ENCODE results near the gene SPAG9.

- TF ChIP-seq POLR2A (IDR thresholded peaks at IDR 0.05) (no peak), POLR2AphosphoS5 (IDR thresholded peaks at IDR 0.05) (no peak)
Observed at GRCh38 chr17:50938821-50939541, 181.7 kb downstream of the SPAG9 start.

Measured in breast epithelium (tissue), 3 donors.